NB4 (cell line): ENCODE data around the gene BACH1.
"Not testable (repeated sequence)": the region's sequence is repeated elsewhere in the genome, so short reads cannot be mapped to it uniquely, and the experiment has no call there.

Experiments
- MAX ChIP-seq: IDR thresholded peaks from 2 replicates; pipeline ENCODE4 v1.6.1; 2011; ENCODE audit warnings: low read depth, low read length
- MYC ChIP-seq: IDR thresholded peaks from 2 replicates; pipeline ENCODE4 v1.6.1; 2011; ENCODE audit warnings: low read depth, low read length
- POLR2A ChIP-seq: IDR thresholded peaks from 2 replicates; pipeline ENCODE4 v1.6.1; 2011; ENCODE audit warnings: mild to moderate bottlenecking; ENCODE audit not compliant: insufficient read length; ENCODE audit errors: extremely low read depth
- TF ChIP-seq, protein P1 (sequence below): IDR thresholded peaks from one replicate; pipeline ENCODE4 v1.5.1; 2012; ENCODE audit warnings: low read depth, low read length

GRCh38 chr21:29249289-29249688 lies 49.4 kb upstream of the BACH1 start:
- not testable (repeated sequence) for TF ChIP-seq POLR2A, MYC, MAX
- TF ChIP-seq, protein P1, sequence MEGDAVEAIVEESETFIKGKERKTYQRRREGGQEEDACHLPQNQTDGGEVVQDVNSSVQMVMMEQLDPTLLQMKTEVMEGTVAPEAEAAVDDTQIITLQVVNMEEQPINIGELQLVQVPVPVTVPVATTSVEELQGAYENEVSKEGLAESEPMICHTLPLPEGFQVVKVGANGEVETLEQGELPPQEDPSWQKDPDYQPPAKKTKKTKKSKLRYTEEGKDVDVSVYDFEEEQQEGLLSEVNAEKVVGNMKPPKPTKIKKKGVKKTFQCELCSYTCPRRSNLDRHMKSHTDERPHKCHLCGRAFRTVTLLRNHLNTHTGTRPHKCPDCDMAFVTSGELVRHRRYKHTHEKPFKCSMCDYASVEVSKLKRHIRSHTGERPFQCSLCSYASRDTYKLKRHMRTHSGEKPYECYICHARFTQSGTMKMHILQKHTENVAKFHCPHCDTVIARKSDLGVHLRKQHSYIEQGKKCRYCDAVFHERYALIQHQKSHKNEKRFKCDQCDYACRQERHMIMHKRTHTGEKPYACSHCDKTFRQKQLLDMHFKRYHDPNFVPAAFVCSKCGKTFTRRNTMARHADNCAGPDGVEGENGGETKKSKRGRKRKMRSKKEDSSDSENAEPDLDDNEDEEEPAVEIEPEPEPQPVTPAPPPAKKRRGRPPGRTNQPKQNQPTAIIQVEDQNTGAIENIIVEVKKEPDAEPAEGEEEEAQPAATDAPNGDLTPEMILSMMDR: not testable (repeated sequence)
